Measurements from ENCODE around the gene JHY.

The JHY gene

DNA sequence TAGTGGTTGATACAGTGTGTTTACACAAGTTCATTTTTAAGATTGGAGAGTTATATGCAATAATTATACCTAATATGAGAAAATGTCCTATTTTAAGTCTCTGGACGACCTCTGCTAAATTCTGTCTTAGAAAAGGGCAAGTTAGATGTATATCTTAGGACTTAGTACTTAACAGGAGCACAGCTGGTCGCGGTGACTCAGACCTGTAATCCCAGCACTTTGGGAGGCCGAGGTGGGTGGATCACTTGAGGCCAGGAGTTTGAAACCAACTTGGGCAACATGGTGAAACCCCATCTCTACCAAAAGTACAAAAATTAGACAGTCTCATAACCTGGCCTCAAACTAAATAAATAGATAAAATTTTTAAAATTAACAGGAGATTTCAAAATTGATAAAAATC, 71.9 kb downstream of the JHY start:
- Histone ChIP-seq H4K8ac (ENCODE audit: low read depth, low read length) (no peak overlapping the region), H3K4ac (ENCODE audit: low read depth, low read length) (no peak overlapping the region), H2AK5ac (ENCODE audit: low read length) (no peak overlapping the region), H3K4me1 (ENCODE audit: control insufficient read depth in 1 of 2, insufficient read depth in 2 of 2, low read length in 2 of 2) (no peaks in the 10 kb centered on the region), H3K27ac (ENCODE audit: low read depth, low read length) (no peak overlapping the region), H2BK12ac (ENCODE audit: low read length) (no peak overlapping the region), H3K4me2 (ENCODE audit: low read length) (no peak overlapping the region), H3K23ac (ENCODE audit: low read length) (no peak overlapping the region), H3K4me3 (ENCODE audit: low read depth, low read length) (no peak overlapping the region), H3K27me3 (ENCODE audit: insufficient read depth, low read length) (no peaks in the 10 kb centered on the region), H2BK5ac (ENCODE audit: low read depth, low read length, poor library complexity) (no peak overlapping the region), H2BK120ac (ENCODE audit: insufficient read depth, low read length, poor library complexity) (no peak overlapping the region), H3K36me3 (ENCODE audit: control insufficient read depth in 1 of 2, insufficient read depth in 2 of 2, low read length in 2 of 2) (no peaks in the 10 kb centered on the region), H3K14ac (ENCODE audit: low read length) (no peak overlapping the region), H3K9ac (ENCODE audit: low read length) (no peak overlapping the region), H4K91ac (ENCODE audit: low read depth, low read length) (no peak overlapping the region), H3K18ac (ENCODE audit: low read length) (no peak overlapping the region), H3K79me2 (ENCODE audit: control insufficient read depth, insufficient read depth, low read length, poor library complexity) (no peaks in the 10 kb centered on the region), H2AFZ (ENCODE audit: insufficient read depth, low read length, poor library complexity) (no peak overlapping the region), H3K9me3 (ENCODE audit: insufficient read depth, low read depth, low read length) (no peaks in the 10 kb centered on the region), H4K12ac (ENCODE audit: low read depth, low read length) (no peak overlapping the region), H3K79me1 (ENCODE audit: low read length) (no peaks in the 10 kb centered on the region)
- no CpG with 5 or more reads among the region's 4 CpGs for WGBS (ENCODE audit: extremely low coverage, insufficient coverage, insufficient read length)
- DNase-seq, result peak in 1 of 2 donors; percentile 19

DNA sequence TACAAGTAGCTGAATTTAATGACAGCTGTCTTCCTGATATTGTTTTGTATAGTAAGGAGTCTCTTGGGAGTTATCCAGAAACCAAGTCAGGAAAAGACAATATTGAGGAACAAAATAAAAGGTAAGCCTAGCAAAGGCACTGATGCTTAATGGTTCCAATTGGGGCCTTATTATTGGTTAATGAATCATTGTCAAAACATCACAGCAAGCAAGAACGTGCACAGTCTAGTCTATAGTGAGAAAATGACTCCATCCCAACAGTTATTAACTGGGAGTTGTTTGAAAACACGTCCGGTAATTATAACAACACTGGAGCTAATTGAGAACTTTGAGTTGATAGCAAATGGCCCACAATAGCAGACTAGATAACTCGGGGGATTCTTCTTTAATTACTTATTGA, 81.4 kb downstream of the JHY start:
- Histone ChIP-seq H3K14ac (ENCODE audit: low read length) (no peak overlapping the region), H3K79me2 (ENCODE audit: control insufficient read depth, insufficient read depth, low read length, poor library complexity) (no peaks in the 10 kb centered on the region), H3K9me3 (ENCODE audit: insufficient read depth, low read depth, low read length) (no peaks in the 10 kb centered on the region), H3K79me1 (ENCODE audit: low read length) (no peaks in the 10 kb centered on the region), H3K4ac (ENCODE audit: low read depth, low read length) (no peak overlapping the region), H2BK120ac (ENCODE audit: insufficient read depth, low read length, poor library complexity) (no peak overlapping the region), H3K4me3 (ENCODE audit: low read depth, low read length) (no peak overlapping the region), H4K8ac (ENCODE audit: low read depth, low read length) (no peak overlapping the region), H3K18ac (ENCODE audit: low read length) (no peak overlapping the region), H3K4me2 (ENCODE audit: low read length) (no peak overlapping the region), H4K12ac (ENCODE audit: low read depth, low read length) (no peak overlapping the region), H2AFZ (ENCODE audit: insufficient read depth, low read length, poor library complexity) (no peak overlapping the region), H3K27me3 (ENCODE audit: insufficient read depth, low read length) (no peaks in the 10 kb centered on the region), H2AK5ac (ENCODE audit: low read length) (no peak overlapping the region), H3K23ac (ENCODE audit: low read length) (no peak overlapping the region), H3K9ac (ENCODE audit: low read length) (no peak overlapping the region), H3K27ac (ENCODE audit: low read depth, low read length) (no peak overlapping the region), H4K91ac (ENCODE audit: low read depth, low read length) (no peak overlapping the region), H3K4me1 (ENCODE audit: control insufficient read depth in 1 of 2, insufficient read depth in 2 of 2, low read length in 2 of 2) (no peaks in the 10 kb centered on the region), H3K36me3 (ENCODE audit: control insufficient read depth in 1 of 2, insufficient read depth in 2 of 2, low read length in 2 of 2) (no peaks in the 10 kb centered on the region), H2BK12ac (ENCODE audit: low read length) (no peak overlapping the region), H2BK5ac (ENCODE audit: low read depth, low read length, poor library complexity) (no peak overlapping the region)
- no CpG with 5 or more reads among the region's 4 CpGs for WGBS (ENCODE audit: extremely low coverage, insufficient coverage, insufficient read length)
- no peak for DNase-seq

DNA sequence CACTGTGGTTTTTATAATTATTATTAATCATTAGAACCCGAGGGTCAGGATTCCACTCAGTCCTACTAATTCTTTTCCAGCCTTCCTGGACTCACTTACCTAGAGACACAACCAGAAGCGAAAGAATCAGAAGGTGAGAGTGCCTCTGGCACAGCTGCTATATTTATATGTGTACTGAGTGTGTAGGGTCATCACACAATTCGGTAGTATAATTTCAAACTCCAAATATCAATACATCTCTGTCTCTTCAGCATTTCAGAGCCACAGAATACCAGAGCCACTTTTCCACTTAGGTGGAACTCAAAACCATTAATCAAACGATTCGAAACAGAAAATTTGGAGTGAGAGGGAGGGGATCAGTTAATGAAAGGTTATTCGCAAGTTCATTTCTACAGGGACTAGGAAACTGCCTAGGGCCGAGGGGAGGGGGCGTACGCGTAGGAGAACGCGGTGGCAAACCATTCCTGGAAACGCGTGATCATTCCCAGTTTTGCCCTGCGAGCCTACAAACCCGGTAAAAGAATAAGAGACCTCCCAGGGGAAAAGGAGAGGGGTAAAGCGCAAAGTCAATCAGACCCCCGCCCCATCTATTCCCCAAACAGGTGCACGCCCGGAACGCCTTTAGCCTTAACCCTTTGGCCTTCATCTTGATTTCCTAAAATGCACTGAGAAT, 93.6 kb downstream of the JHY start:
- Histone ChIP-seq H3K4ac (ENCODE audit: low read depth, low read length) (no peak overlapping the region), H3K27ac (ENCODE audit: low read depth, low read length) (no peak overlapping the region)
- WGBS (ENCODE audit: extremely low coverage, insufficient coverage, insufficient read length), result no CpG with 5 or more reads among the region's 21 CpGs

DNA sequence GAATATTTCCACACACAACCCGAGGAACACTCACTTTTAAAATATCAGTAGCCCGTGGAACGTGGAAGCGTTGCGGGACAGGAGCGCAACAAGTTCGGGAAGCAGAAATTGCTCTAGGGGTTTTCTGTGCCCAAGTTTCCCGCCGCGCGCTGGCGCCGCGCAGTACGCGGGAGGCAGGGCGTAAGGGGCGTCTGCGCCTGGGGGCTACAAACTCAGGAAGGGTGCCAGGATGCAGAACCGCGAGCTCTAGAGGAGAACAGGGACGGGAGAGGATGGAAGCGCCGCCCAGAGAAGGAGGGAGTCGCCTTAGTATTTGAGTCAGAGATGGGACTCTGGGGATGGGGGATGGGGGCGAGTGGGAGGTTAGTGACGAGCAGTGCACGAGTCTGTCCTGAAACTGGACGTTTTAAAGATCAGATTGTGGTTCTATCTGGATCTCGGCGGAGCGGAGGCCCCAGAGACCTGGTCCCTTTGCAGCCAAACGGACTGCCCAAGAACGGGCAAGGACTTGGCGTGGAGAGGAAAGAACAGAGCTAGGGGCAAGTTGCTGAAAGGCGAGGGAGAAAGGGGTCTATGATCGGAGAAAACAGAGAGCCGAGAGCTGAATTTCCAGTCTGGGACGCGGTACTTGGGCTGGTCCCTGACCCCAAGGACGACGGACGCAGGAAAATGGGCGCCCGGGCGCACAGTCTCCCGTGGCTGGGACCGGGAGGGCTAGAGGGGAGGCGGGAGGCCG, 94.3 kb downstream of the JHY start:
- Histone ChIP-seq H2AFZ (ENCODE audit: insufficient read depth, low read length, poor library complexity) (no peak overlapping the region), H2AK5ac (ENCODE audit: low read length) (no peak overlapping the region), H3K14ac (ENCODE audit: low read length) (no peak overlapping the region), H2BK5ac (ENCODE audit: low read depth, low read length, poor library complexity) (no peak overlapping the region), H2BK120ac (ENCODE audit: insufficient read depth, low read length, poor library complexity) (no peak overlapping the region), H3K36me3 (ENCODE audit: control insufficient read depth in 1 of 2, insufficient read depth in 2 of 2, low read length in 2 of 2) (no peaks in the 10 kb centered on the region), H3K9me3 (ENCODE audit: insufficient read depth, low read depth, low read length) (peaks cover 9% of the 10 kb centered on the region), H3K4ac (ENCODE audit: low read depth, low read length) (no peak overlapping the region), H3K4me2 (ENCODE audit: low read length) (peak overlapping the region; percentile 63), H4K12ac (ENCODE audit: low read depth, low read length) (no peak overlapping the region), H3K79me2 (ENCODE audit: control insufficient read depth, insufficient read depth, low read length, poor library complexity) (no peaks in the 10 kb centered on the region), H3K9ac (ENCODE audit: low read length) (no peak overlapping the region), H4K8ac (ENCODE audit: low read depth, low read length) (no peak overlapping the region), H3K79me1 (ENCODE audit: low read length) (no peaks in the 10 kb centered on the region), H3K18ac (ENCODE audit: low read length) (no peak overlapping the region), H3K4me1 (ENCODE audit: control insufficient read depth in 1 of 2, insufficient read depth in 2 of 2, low read length in 2 of 2) (peaks cover 3 to 11% of the 10 kb centered on the region in 2 experiments), H3K4me3 (ENCODE audit: low read depth, low read length) (no peak overlapping the region), H3K27me3 (ENCODE audit: insufficient read depth, low read length) (peaks cover 68% of the 10 kb centered on the region), H4K91ac (ENCODE audit: low read depth, low read length) (no peak overlapping the region), H2BK12ac (ENCODE audit: low read length) (no peak overlapping the region), H3K27ac (ENCODE audit: low read depth, low read length) (no peak overlapping the region), H3K23ac (ENCODE audit: low read length) (no peak overlapping the region)
- DNase-seq, result no peak
- WGBS (ENCODE audit: extremely low coverage, insufficient coverage, insufficient read length), result no CpG with 5 or more reads among the region's 50 CpGs

More for the DNA sequence above, 93.6 kb downstream of the JHY start:
- H3K4me1 ChIP-seq (ENCODE audit: control insufficient read depth in 1 of 2, insufficient read depth in 2 of 2, low read length in 2 of 2), result peaks cover 3 to 11% of the 10 kb centered on the region in 2 experiments
- H3K18ac ChIP-seq (ENCODE audit: low read length), result no peak overlapping the region
- H3K79me1 ChIP-seq (ENCODE audit: low read length), result no peaks in the 10 kb centered on the region
- H3K27me3 ChIP-seq (ENCODE audit: insufficient read depth, low read length), result peaks cover 63% of the 10 kb centered on the region
- peaks cover 6% of the 10 kb centered on the region for H3K9me3 ChIP-seq (ENCODE audit: insufficient read depth, low read depth, low read length)
- no peak overlapping the region for H2AFZ ChIP-seq (ENCODE audit: insufficient read depth, low read length, poor library complexity)
- H3K4me3 ChIP-seq (ENCODE audit: low read depth, low read length), result no peak overlapping the region
- no peak overlapping the region for H2BK5ac ChIP-seq (ENCODE audit: low read depth, low read length, poor library complexity)
- H3K9ac ChIP-seq (ENCODE audit: low read length), result no peak overlapping the region
- H2BK120ac ChIP-seq (ENCODE audit: insufficient read depth, low read length, poor library complexity), result no peak overlapping the region
- H3K14ac ChIP-seq (ENCODE audit: low read length), result no peak overlapping the region
- no peak overlapping the region for H4K12ac ChIP-seq (ENCODE audit: low read depth, low read length)
- no peak for DNase-seq
- no peak overlapping the region for H2BK12ac ChIP-seq (ENCODE audit: low read length)
- H3K23ac ChIP-seq (ENCODE audit: low read length), result no peak overlapping the region
- H4K8ac ChIP-seq (ENCODE audit: low read depth, low read length), result no peak overlapping the region
- H3K4me2 ChIP-seq (ENCODE audit: low read length), result peak overlapping the region; percentile 25
- H4K91ac ChIP-seq (ENCODE audit: low read depth, low read length), result no peak overlapping the region
- H2AK5ac ChIP-seq (ENCODE audit: low read length), result no peak overlapping the region
- H3K36me3 ChIP-seq (ENCODE audit: control insufficient read depth in 1 of 2, insufficient read depth in 2 of 2, low read length in 2 of 2), result no peaks in the 10 kb centered on the region
- H3K79me2 ChIP-seq (ENCODE audit: control insufficient read depth, insufficient read depth, low read length, poor library complexity), result no peaks in the 10 kb centered on the region
